ENCODE results near the gene IL23A. TPM values are rescaled to one million over a fixed set of nuclear protein-coding genes. Genes with fewer than 3 reads are reported as not detected.
A peak's percentile ranks its signal among the peaks of the same experiment; 100 is the strongest.
"Not testable (repeated sequence)": the region's sequence is repeated elsewhere in the genome, so short reads cannot be mapped to it uniquely, and the experiment has no call there.

IL23A gene
- polyA plus RNA-seq, 4 donors, result 0.49 to 1.00 (median 0.89) TPM

DNA sequence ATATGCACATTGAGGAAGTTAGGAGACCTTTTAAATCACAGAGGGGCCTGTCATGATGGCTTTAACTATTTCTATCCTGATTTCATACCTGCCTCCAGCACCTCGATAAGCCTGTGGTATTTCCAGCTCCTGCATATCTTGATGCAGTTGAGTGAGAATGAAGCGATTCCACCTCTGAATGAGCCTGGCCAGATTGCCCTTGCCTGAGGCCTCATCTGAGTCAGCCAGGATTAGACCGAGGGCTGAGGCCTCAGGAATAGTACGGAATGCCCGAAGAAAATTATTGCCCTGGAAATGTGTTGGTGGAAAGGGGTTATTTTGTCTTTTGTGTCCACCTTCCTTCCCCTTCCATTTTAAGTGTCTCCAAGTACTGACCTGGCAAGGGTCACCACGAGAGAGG is 14.5 kb upstream of the IL23A start:
- no peak for DNase-seq (ENCODE audit: low read depth in 4 of 4, low spot score in 3 of 4)

GRCh38 chr12:56326126-56326525 is 12.6 kb upstream of the IL23A start:
- no peak for DNase-seq (ENCODE audit: low read depth in 4 of 4, low spot score in 3 of 4)

- no peak for DNase-seq (ENCODE audit: low read depth in 4 of 4, low spot score in 3 of 4)
Observed at GRCh38 chr12:56326533-56326932, 12.2 kb upstream of the IL23A start.

DNA sequence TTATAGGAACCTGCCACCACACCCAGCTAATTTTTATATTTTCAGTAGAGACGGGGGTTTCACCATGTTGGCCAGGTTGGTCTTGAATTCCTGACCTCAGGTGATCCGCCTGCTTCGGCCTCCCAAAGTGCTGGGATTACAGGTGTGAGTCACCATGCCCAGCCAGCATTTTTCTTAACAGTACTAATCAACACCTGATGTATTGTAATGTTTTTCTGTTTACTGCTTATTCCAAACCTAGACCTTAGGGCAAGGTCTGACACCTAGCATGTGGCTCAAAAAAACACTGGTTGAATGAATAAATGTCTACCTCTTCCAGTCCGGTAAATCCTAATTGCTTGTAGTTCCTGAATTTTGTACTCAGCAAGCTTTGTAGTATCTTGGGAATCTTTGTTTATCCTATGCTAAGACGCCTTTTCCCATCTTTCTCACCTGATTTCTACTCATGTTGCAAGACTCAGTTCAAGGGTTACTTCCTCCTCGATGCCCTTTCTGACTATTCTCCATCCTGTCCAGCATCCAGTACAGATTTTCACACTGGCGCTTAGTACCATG is 7.7 kb upstream of the IL23A start:
- DNase-seq (ENCODE audit: low read depth in 4 of 4, low spot score in 3 of 4), result no peak

GRCh38 chr12:56332512-56333196 is 6.0 kb upstream of the IL23A start:
- DNase-seq (ENCODE audit: low read depth in 4 of 4, low spot score in 3 of 4), result no peak

DNA sequence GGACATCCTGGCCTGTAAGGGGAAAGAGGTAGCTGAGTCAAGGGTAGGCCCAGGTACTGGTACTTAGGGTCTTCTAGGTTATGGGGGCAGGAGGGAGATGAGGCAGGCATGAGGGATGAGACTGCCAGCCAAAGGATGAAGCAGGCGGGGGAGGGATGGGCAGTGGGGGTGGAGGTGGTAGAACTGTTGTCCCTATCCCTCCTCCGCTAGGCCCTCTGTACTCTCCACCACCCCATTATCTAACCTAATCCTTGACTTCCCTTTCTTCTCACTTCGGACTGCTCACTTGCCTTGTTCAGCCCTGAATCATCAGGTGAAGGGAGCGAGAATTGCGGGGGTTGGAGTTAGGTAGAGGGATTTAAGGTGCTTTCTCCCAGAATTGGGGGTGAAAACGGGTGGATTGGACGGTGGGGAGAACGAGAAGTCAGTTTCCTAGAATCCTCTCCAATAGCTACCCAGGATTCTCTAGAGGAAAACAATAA is 5.4 kb upstream of the IL23A start:
- no peak for DNase-seq (ENCODE audit: low read depth in 4 of 4, low spot score in 3 of 4)

GRCh38 chr12:56333679-56334489 is 4.8 kb upstream of the IL23A start, which contains the start of gene PAN2:
Gene PAN2, minus strand, starts transcription at chr12:56334000. Its CDS starts 906 bp downstream, at chr12:56333094.
- peak; percentile 89 to 95 (median 94) for DNase-seq (ENCODE audit: low read depth in 4 of 4, low spot score in 3 of 4)

DNA sequence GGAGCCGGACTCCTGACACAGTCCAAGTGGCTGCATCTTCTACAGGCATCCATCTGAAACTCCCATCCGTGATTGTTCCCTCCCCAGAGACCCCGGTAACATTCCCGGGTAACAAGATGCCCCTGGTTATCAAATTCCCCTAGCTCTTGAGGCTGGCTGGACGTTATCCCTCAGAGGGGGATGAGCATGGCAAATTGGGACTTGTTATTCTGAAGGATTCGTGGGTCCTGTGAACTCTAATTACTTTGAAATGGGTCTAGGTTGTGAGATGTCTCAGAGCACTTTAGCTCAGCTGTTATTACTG is 4.2 kb upstream of the IL23A start:
- no peak for DNase-seq (ENCODE audit: low read depth in 4 of 4, low spot score in 3 of 4)

DNA sequence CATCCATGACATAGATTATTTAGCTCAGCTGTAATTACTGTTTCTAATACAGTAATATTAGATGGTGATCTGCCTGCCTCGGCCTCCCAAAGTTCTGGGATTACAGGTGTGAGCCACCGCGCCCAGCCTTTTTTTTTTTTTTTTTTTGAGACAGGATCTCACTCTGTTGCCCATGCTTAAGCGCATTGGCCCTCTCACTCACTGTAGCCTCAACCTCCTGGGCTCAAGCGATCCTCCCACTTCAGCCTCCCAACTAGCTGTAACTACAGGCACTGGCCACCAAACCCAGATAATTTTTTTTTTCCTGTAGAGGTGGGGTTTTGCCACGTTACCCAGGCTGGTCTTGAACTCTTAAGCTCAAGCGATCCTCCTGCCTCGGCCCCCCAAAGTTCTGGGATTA is 3.2 kb upstream of the IL23A start:
- DNase-seq (ENCODE audit: low read depth in 4 of 4, low spot score in 3 of 4), result not testable (repeated sequence)

- DNase-seq (ENCODE audit: low read depth in 4 of 4, low spot score in 3 of 4), result no peak
Observed at GRCh38 chr12:56336361-56337167, 2.1 kb upstream of the IL23A start.

GRCh38 chr12:56337753-56338251 is 882 bp upstream of the IL23A start:
- DNase-seq (ENCODE audit: low read depth in 4 of 4, low spot score in 3 of 4), result no peak

- no peak for DNase-seq (ENCODE audit: low read depth in 4 of 4, low spot score in 3 of 4)
Observed at GRCh38 chr12:56339158-56339422, 406 bp downstream of the IL23A start.

DNA sequence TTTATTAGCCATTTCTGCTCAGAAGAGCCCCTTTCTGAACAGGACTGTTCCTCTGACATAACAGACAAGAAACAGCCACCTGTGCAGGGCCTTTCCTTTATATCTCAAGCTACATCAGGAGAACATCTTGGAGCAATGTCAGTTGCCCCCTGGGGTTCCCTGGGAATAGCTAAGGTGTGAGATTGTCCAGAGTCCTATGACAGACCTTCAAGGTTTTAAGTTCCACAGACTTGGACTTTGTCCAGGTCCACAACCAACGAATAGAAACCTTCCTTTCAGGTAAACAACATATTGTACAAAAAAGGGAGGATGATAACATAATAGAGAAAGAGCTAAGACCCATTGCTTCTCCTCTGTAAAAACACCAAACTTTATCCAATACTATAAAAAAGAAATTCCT is 2.9 kb downstream of the IL23A start:
- DNase-seq (ENCODE audit: low read depth in 4 of 4, low spot score in 3 of 4), result no peak

DNA sequence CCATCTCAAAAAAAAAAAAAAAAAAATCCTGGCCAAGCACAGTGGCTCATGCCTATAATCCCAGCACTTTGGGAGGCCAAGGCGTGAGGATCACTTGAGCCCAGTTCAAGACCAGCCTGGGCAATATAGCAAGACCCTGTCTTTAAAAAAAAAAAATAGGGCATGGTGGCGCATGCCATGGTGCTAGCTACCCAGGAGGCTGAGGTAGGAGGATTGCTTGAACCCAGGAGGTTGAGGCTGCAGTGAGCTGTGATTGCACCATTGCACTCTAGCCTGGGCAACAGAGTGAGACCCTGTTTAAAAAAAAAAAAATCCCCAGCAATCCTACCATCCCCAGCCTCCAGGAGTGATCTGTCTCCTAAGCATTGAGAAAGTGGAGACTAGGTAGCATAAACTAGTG is 3.6 kb downstream of the IL23A start:
- not testable (repeated sequence) for DNase-seq (ENCODE audit: low read depth in 4 of 4, low spot score in 3 of 4)

DNA sequence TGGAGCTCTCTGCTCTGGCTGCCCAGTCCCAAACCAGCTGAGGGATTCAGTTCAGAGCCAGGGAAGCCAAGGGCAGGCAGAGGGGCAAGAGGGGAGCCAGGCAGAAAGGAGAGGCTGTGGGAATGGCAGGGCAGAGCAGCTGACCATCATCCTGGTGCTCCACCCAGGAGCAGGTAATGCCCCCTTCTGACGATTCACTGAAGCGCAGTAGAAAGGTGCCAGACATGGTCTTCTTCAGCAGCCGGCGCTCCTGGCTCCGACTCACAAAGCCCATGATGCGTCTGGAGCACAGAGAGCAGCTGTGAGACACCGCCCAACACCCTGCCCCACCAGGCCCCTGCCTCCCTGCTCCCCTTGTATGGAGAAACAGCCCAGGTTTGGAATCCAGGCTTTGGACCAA is 8.0 kb downstream of the IL23A start:
- no peak for DNase-seq (ENCODE audit: low read depth in 4 of 4, low spot score in 3 of 4)

GRCh38 chr12:56347255-56347654 is 8.6 kb downstream of the IL23A start:
- DNase-seq (ENCODE audit: low read depth in 4 of 4, low spot score in 3 of 4), result not testable (repeated sequence)

DNA sequence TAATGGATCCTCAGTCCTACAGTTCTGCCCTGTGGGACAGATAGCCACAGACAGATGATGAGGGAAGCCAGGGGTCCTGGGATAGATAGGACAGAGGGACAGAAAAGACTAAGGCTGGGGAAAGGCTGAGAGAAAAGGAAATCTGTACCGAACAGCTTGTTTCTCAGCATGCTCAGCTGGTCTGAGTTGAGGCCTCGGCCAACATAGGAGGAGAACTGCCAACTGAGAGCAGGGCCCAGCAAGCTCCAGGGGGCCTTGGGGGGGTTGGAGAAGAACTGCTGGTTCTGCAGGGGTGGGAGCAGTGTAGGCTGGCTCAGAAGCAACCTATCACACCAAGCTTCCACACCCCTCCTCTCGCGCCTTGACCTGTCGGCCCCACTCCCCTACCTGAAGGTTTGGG is 10.1 kb downstream of the IL23A start:
- no peak for DNase-seq (ENCODE audit: low read depth in 4 of 4, low spot score in 3 of 4)

DNA sequence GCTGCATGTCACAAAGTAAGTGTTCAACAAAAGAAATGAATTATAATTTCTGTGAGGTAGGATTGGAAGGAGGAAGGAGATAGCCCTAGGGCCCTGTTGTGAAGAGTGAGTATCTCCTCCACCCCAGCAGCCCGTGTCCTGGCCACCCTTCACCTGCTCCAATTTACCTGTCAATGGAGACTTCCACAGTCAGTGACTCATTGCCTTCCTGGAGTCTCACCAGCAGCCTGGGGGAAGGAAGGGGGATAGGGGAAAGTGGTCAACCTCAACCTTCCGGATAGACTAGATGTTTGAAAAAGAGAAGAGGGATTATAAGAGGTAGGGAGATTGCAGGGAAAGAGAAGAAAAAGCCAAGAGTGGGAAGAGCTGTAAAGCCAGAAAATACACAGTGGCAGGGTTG is 12.0 kb downstream of the IL23A start:
- DNase-seq (ENCODE audit: low read depth in 4 of 4, low spot score in 3 of 4), result no peak

DNA sequence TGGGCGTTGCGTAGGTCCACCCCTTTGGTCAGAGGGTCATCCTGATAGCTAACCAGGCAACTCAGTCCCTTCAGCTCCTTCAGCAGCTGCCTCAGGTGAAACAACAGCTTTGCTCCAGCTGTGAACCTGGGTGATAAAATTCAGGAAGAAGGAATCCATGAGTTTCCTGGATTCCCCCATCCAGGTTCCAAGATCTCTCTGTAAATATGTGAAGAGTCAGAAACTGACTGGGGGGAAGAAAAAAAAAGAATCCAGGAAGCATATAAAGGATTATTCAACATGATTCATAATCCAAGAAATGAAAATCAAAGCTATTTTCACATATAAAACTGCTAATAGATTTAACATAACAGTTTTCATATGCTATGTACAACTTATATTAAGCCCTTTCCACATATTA is 12.6 kb downstream of the IL23A start:
- DNase-seq (ENCODE audit: low read depth in 4 of 4, low spot score in 3 of 4), result no peak

- DNase-seq (ENCODE audit: low read depth in 4 of 4, low spot score in 3 of 4), result no peak
Observed at GRCh38 chr12:56358836-56359532, 20.3 kb downstream of the IL23A start.

Measured in right renal pelvis (tissue), 4 donors.